DOHH2 (cell line): ENCODE measurements around the gene CEBPZOS.

Source experiments
- H3F3A ChIP-seq: fragments of 200-600 bp; sonication (generic), shearing (Covaris generic); 2 replicates; pipeline ENCODE4 v1.6.0; 2016; ENCODE audit warnings: antibody characterized with exemption, mild to moderate bottlenecking; ENCODE audit not compliant: control insufficient read depth, insufficient read depth
- H3K27ac ChIP-seq: fragments of 200-600 bp; sonication (generic); 2 replicates; pipeline ENCODE4 v1.5.1; 2014; ENCODE audit warnings: low read depth, mild to moderate bottlenecking, low read length, moderate library complexity
- H3K27me3 ChIP-seq: fragments of 200-600 bp; sonication (generic); 2 replicates; pipeline ENCODE4 v1.6.1; 2014; ENCODE audit warnings: mild to moderate bottlenecking, low read length, mixed read lengths; ENCODE audit not compliant: control insufficient read depth
- H3K36me3 ChIP-seq: fragments of 200-600 bp; sonication (generic); 2 replicates; pipeline ENCODE4 v1.6.1; 2014; ENCODE audit warnings: mild to moderate bottlenecking, low read length, moderate library complexity, mixed read lengths; ENCODE audit not compliant: control insufficient read depth
- H3K4me1 ChIP-seq: fragments of 200-600 bp; sonication (generic); 2 replicates; pipeline ENCODE4 v1.6.1; 2014; ENCODE audit warnings: mild to moderate bottlenecking, low read length, mixed read lengths; ENCODE audit not compliant: control insufficient read depth
- H3K4me2 ChIP-seq: fragments of 200-600 bp; sonication (generic); 2 replicates; pipeline ENCODE4 v1.6.0; 2014; ENCODE audit warnings: mild to moderate bottlenecking, low read length, moderate library complexity
- H3K4me3 ChIP-seq: fragments of 200-600 bp; sonication (generic); 2 replicates; pipeline ENCODE4 v1.5.1; 2014; ENCODE audit warnings: mild to moderate bottlenecking, low read length, mixed read lengths
- H3K79me2 ChIP-seq: fragments of 200-600 bp; sonication (generic); 2 replicates; pipeline ENCODE4 v1.6.1; 2014; ENCODE audit warnings: mild to moderate bottlenecking, low read length, mixed read lengths; ENCODE audit not compliant: control insufficient read depth
- H3K9me2 ChIP-seq: fragments of 200-600 bp; sonication (generic); replicated peaks from 2 replicates; pipeline ENCODE4 v1.6.1; 2014; ENCODE audit warnings: mild to moderate bottlenecking, low read length, mixed read lengths; ENCODE audit not compliant: control insufficient read depth
- H3K9me3 ChIP-seq: fragments of 200-600 bp; sonication (generic); 2 replicates; pipeline ENCODE4 v1.6.1; 2014; ENCODE audit warnings: antibody characterized with exemption, low read length, mixed read lengths; ENCODE audit not compliant: control insufficient read depth, insufficient read depth
- H4K20me1 ChIP-seq: fragments of 200-600 bp; sonication (generic); 2 replicates; pipeline ENCODE4 v1.6.0; 2014; ENCODE audit warnings: low read depth, mild to moderate bottlenecking, antibody characterized with exemption, low read length, moderate library complexity; ENCODE audit not compliant: control insufficient read depth, insufficient read depth
- EZH2phosphoT487 ChIP-seq: fragments of 200-600 bp; sonication (generic); IDR thresholded peaks from 2 replicates; pipeline ENCODE4 v1.6.1; 2017; ENCODE audit warnings: borderline replicate concordance, mild to moderate bottlenecking, antibody characterized with exemption, low read length, moderate library complexity, mixed read lengths
- TF ChIP-seq, protein P1 (sequence below): fragments of 200-600 bp; sonication (generic); IDR thresholded peaks from one replicate; pipeline ENCODE4 v1.5.1; 2014; ENCODE audit warnings: antibody characterized with exemption, mild to moderate bottlenecking, low read depth, low read length; ENCODE audit not compliant: poor library complexity, severe bottlenecking

CEBPZOS gene

DNA sequence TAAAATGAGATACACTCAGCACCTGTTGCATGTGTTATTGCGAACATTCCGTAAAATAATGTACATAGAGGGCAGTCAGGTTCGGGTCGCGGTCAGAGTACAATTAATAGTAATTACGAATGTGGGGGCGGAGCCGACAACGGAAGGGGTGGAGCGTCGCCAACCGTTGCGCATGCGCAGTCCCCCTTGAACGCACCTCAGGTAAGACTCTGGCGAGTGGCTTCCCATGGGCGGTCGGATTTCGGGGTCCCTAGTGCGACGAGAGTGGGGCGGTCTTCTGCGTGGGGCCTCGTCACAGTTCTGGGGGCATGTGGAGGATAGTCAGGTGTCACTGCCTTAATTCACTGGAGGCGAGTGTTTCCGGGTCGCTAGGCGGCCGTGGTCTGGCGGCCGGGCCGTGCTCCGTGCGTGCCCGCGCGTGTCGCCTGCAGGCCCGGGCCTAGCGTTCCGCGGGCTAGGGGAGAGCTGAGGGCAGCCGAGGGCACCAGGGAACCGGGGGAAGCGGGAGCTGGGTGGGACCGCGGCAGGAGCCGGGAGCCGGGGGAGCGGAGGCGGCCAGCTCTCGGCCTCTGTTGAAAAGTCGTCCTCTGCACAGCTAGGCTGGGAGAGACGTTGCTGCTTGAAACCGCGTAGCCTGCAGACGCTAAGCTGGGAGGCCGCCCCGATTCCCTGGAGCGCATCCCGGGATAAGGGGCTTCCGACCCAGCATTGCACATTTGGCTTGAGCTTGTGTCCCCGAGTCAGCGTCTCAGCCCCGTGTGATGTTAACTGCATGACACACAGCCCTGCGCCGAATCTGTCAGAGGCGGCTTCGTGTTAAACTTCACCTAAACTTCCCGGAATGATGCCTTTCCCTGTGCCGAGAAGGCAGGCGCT lies at the start of gene CEBPZOS:
CEBPZOS (plus strand) TSS at position 177 of the 876 bp plus-strand sequence. CDS start 3,209 bp downstream, outside the sequence.
- peak within 1 kb of the TSS; percentile 80 for H3K4me3 ChIP-seq
- peak within 1 kb of the TSS; percentile 71 for H3K4me2 ChIP-seq
- H3K4me1 ChIP-seq = peaks cover 46% of the 10 kb centered on the region
- TF ChIP-seq, protein P1, sequence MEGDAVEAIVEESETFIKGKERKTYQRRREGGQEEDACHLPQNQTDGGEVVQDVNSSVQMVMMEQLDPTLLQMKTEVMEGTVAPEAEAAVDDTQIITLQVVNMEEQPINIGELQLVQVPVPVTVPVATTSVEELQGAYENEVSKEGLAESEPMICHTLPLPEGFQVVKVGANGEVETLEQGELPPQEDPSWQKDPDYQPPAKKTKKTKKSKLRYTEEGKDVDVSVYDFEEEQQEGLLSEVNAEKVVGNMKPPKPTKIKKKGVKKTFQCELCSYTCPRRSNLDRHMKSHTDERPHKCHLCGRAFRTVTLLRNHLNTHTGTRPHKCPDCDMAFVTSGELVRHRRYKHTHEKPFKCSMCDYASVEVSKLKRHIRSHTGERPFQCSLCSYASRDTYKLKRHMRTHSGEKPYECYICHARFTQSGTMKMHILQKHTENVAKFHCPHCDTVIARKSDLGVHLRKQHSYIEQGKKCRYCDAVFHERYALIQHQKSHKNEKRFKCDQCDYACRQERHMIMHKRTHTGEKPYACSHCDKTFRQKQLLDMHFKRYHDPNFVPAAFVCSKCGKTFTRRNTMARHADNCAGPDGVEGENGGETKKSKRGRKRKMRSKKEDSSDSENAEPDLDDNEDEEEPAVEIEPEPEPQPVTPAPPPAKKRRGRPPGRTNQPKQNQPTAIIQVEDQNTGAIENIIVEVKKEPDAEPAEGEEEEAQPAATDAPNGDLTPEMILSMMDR = no peak
- no peak for TF ChIP-seq EZH2phosphoT487
- no peaks in the 10 kb centered on the region for H3K9me3 ChIP-seq
- H4K20me1 ChIP-seq = no peaks in the 10 kb centered on the region
- H3K36me3 ChIP-seq = peaks cover 36% of the 10 kb centered on the region
- H3K9me2 ChIP-seq = no peaks in the 10 kb centered on the region
- peaks cover 51% of the 10 kb centered on the region for H3K79me2 ChIP-seq
- peak within 1 kb of the TSS; percentile 88 for H3K27ac ChIP-seq
- peaks cover 16% of the 10 kb centered on the region for H3F3A ChIP-seq
- no peaks in the 10 kb centered on the region for H3K27me3 ChIP-seq

- peaks cover 5% of the 10 kb centered on the region for H3K4me1 ChIP-seq
- H3K27ac ChIP-seq = no peak overlapping the region
- no peaks in the 10 kb centered on the region for H3K9me2 ChIP-seq
- H3K4me2 ChIP-seq = no peak overlapping the region
- H3K9me3 ChIP-seq = no peaks in the 10 kb centered on the region
- H3K79me2 ChIP-seq = peaks cover 15% of the 10 kb centered on the region
- no peak overlapping the region for H3K4me3 ChIP-seq
- H3F3A ChIP-seq = no peaks in the 10 kb centered on the region
- no peaks in the 10 kb centered on the region for H3K27me3 ChIP-seq
- no peaks in the 10 kb centered on the region for H4K20me1 ChIP-seq
- peaks cover 25% of the 10 kb centered on the region for H3K36me3 ChIP-seq
- TF ChIP-seq, protein P1 = no peak
- no peak for TF ChIP-seq EZH2phosphoT487
These were observed 48.0 kb upstream of the CEBPZOS start for GRCh38 chr2:37148325-37148724.

DNA sequence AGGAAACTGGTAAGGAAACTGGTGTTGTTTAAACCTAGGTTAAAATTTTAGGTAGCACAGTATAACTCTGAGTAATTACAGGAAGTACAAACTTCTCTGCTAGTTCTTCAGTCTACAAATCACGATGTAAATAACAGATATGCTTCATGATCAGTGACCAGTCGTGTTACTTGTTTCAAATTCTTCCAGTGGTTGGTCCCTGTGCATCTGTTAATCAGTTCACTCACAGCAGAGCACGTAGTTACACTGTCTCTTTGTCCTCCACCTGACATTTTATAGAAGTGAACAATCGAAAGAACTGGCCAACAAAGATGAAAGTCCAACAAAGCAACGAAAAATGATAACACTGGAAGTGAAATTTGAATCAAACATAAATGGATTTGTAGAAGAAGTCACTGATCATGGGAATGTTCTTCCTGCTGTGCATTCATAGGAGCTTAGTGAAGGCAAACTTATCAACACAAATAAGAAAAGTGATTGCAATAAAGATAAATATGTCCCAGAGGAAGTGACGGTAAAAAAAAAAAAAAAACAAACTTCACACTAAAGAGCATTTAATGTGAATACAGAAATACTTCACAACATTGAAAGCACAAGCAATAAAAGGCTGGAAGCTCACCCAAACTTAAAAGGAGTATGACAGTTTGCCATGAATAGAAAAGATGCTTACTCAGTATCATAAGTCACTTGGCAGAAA lies 46.5 kb upstream of the CEBPZOS start:
- Histone ChIP-seq H3K9me3 (no peaks in the 10 kb centered on the region), H3K4me1 (peaks cover 6% of the 10 kb centered on the region), H3K9me2 (no peaks in the 10 kb centered on the region), H3K27ac (no peak overlapping the region), H3K4me2 (peak overlapping the region; percentile 30; the same call in 1 of the 2 replicates), H3K4me3 (no peak overlapping the region), H3F3A (no peaks in the 10 kb centered on the region), H3K36me3 (peaks cover 25% of the 10 kb centered on the region), H4K20me1 (no peaks in the 10 kb centered on the region), H3K79me2 (peaks cover 15% of the 10 kb centered on the region), H3K27me3 (no peaks in the 10 kb centered on the region)
- TF ChIP-seq, protein P1 = no peak
- TF ChIP-seq EZH2phosphoT487 = no peak
